Lower leg skin (tissue), 4 donors: ENCODE results near the gene SHANK3. TPM values are rescaled to one million over a fixed set of nuclear protein-coding genes. Genes with fewer than 3 reads are reported as not detected.

Experiments used
- DNase-seq, 2 donors: peaks; one replicate each; pipeline ENCODE4 v3.0.0-alpha.2; 2019; ENCODE audit warnings: low spot score in 2 of 2
- H3K4me3 ChIP-seq: fragments of 200-600 bp; sonication (generic); 2 replicates; pipeline ENCODE4 v1.5.1; 2017; ENCODE audit warnings: mild to moderate bottlenecking, low read depth; ENCODE audit not compliant: poor library complexity, severe bottlenecking
- CTCF ChIP-seq, 3 donors: fragments of 450-650 bp; IDR thresholded peaks; one replicate each; pipeline ENCODE4 v1.5.1; 2016; ENCODE audit warnings: antibody characterized with exemption in 3 of 3, mild to moderate bottlenecking in 3 of 3, moderate library complexity in 2 of 3
- POLR2A ChIP-seq, 2 donors: fragments of 450-650 bp; IDR thresholded peaks; one replicate each; pipeline ENCODE4 v1.6.1; 2016 to 2017; ENCODE audit warnings: antibody characterized with exemption in 2 of 2, mild to moderate bottlenecking in 1 of 2, moderate library complexity in 1 of 2
- WGBS, 2 donors: methylation state at CpG; one replicate each; pipeline ENCODE4 v1.1.5; 2018; 5-methylcytosine and 5-hydroxymethylcytosine counted together
- intact Hi-C: fragments of 100-400 bp; cut with DNase I; formaldehyde crosslinking; loops from one replicate; pipeline ENCODE4 v1.15.0; 2023; ENCODE audit warnings: low total_unique reads
- total RNA-seq, 4 donors: library from RNA; depleted of rRNA; stranded (reverse); fragments of >200 nt; gene quantifications; one replicate each; pipeline ENCODE4 v1.1.0, GENCODE V29; 2016

Gene SHANK3
- total RNA-seq, 4 donors from 2014 or later, result 4.0 to 8.9 (median 6.8) TPM

DNA sequence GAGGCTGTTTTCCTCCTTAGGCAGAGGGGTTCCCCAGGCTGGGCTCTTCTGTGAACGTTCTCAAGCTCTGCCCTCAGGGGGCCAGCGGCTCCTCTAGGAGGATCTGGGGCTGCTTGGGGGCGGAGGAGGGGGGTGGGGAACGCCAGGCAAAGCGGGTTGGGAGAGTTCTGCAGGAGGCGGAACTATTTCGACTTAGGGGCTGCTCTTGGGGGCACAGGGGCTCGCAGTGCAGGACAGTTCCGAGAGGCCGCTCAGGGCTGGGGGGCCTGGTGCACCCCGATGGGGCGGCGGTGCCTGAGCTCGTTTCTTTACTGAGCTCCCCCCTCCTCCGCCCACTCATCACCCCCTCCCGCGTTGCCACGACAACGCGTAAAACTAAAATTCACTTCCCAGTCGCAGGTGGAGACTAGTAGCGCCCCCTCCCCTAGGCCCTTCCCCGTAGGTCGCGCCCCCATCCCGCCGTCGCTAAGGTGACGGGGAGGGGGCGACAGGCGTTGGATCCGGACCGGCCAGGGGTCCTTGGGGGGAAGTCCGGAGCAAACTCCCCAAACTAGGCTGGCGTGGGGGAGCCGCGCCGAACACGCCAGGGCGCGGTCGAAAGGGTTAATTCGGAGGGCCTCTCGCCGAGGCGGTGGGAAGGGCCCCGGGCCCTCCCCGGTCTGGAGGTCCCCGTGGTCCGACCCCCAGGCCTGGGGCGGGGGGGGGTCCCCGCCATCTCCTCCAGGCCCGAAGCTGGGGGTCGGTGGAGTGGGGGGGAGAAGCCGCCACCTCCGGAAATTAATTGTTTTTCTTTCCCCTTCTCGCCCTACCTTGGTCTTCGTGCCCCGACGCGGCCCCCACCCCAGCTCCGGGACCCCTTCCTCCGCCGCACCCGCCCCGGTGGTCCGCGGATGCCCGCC lies 857 bp downstream of the SHANK3 start:
- WGBS, 2 donors, result 5 to 6% methylated on average over 52 to 68 of the region's 69 CpGs
- intact Hi-C loops, result no loop called here

GRCh38 chr22:50674130-50674500 lies 1.5 kb downstream of the SHANK3 start:
- intact Hi-C loops, result no loop called here
- no peak overlapping the region for H3K4me3 ChIP-seq
- no peak for TF ChIP-seq CTCF (IDR thresholded peaks at IDR 0.05)
- no peak for TF ChIP-seq POLR2A (IDR thresholded peaks at IDR 0.05)
- DNase-seq, result no peak
- WGBS, 2 donors, result 0% methylated on average over 3 to 7 of the region's 43 CpGs

More for the DNA sequence above, 857 bp downstream of the SHANK3 start:
- H3K4me3 ChIP-seq, result no peak overlapping the region
- TF ChIP-seq CTCF (IDR thresholded peaks at IDR 0.05), result no peak
- TF ChIP-seq POLR2A (IDR thresholded peaks at IDR 0.05), result no peak
- DNase-seq, result no peak

DNA sequence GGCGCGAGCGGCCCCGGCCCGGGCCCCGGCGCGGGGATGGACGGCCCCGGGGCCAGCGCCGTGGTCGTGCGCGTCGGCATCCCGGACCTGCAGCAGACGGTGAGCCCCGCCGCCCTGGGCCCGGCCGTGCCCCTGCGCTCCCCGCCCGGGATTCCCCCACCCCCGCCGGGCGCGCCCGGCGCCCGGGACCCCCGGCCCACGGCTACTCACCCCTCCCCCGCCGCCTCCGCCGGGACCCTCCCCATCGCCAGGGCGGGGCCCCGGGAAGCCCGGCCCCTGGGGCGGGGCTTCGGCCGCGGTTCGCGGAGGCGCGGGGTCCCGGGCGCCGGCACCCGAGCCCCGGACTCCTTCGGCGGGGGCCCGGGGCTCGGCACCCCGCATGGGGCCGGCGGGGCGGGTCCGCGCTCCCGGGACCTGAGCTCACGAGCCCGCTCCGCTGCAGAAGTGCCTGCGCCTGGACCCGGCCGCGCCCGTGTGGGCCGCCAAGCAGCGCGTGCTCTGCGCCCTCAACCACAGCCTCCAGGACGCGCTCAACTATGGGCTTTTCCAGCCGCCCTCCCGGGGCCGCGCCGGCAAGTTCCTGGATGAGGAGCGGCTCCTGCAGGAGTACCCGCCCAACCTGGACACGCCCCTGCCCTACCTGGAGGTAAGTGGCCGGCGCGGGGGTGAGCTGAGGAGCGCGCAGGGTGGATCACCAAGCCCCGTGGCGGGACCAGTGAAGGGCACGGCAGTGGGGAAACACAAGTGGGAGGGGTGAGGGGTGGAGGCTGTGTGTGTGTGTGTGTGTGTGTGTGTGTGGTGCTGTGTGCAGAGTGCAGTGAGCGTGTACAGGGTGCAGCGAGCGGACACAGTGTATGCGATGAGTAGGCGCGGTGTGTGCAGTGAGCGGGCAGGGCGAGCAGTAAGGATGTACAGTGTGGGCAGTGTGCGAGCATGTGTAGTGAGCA lies 2.3 kb downstream of the SHANK3 start:
- H3K4me3 ChIP-seq, result no peak overlapping the region
- no peak for DNase-seq
- intact Hi-C loops, result no loop called here
- no peak for TF ChIP-seq CTCF (IDR thresholded peaks at IDR 0.05)
- TF ChIP-seq POLR2A (IDR thresholded peaks at IDR 0.05), result no peak
- WGBS, 2 donors, result 11 to 12% methylated on average over 36 to 37 of the region's 105 CpGs

DNA sequence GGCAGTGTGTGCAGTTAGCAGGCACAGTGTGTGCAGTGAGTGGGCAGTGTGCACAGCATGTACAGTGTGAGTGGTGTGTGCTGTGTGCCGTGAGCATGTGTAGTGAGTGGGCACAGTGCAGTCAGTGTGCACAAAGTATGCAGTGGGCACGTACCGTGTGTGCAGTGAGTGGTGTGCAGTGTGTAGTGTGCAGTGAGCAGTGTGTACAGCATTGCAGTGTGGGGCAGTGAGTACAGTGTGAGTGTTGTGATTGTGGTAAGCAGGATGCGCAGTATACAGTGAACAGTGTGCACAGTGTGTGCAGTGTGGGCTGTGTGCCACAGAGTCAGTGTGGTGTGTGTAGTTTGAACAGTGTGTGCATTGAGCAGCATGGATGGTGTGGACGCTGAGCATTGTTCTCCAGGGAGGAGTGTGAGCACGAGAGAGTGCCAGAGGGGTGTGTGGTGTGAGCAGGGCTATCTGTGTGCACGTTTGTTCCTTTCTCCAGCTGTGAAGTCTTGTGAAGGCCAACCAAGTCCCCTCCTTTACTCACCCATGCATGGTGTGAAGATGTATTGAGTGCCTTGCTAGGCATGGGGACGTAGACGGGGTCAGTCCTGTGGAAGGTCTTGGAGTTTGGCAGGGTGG lies 3.0 kb downstream of the SHANK3 start:
- WGBS, 2 donors, result 77% methylated on average over 9 of the region's 9 CpGs
- intact Hi-C loops, result no loop called here
- TF ChIP-seq CTCF (IDR thresholded peaks at IDR 0.05) (no peak), POLR2A (IDR thresholded peaks at IDR 0.05) (no peak)
- no peak for DNase-seq
- H3K4me3 ChIP-seq, result no peak overlapping the region

GRCh38 chr22:50676180-50676636 lies 3.6 kb downstream of the SHANK3 start:
- no peak overlapping the region for H3K4me3 ChIP-seq
- DNase-seq, result peak in 1 of 2 donors; percentile 80
- intact Hi-C loops, result no loop called here
- 84 to 93% methylated on average over 14 of the region's 14 CpGs for WGBS, 2 donors
- TF ChIP-seq POLR2A (IDR thresholded peaks at IDR 0.05) (no peak), CTCF (IDR thresholded peaks at IDR 0.05) (no peak)
